CD14-positive monocyte (primary cell): ENCODE results near the gene WLS. TPM values are rescaled to one million over a fixed set of nuclear protein-coding genes. Genes with fewer than 3 reads are reported as not detected.

Experiments
- DNase-seq, 3 donors: peaks; one replicate each; pipeline ENCODE4 v3.0.0-alpha.2; 2011 to 2022
- H2AFZ ChIP-seq: 2 replicates; pipeline ENCODE4 v1.6.0; 2012; ENCODE audit warnings: mild to moderate bottlenecking, low read depth, low read length, inconsistent platforms; ENCODE audit not compliant: insufficient read depth, poor library complexity, severe bottlenecking
- H3K27ac ChIP-seq, 2 donors: 1 replicate in 1 of 2; 2 replicates in 1 of 2; pipeline ENCODE4 v1.5.1; 2012 to 2013; ENCODE audit warnings: low read length in 2 of 2, control low read depth in 1 of 2, inconsistent platforms in 1 of 2, low read depth in 1 of 2, mild to moderate bottlenecking in 1 of 2
- H3K27me3 ChIP-seq, 2 donors: one replicate each; pipeline versions ENCODE4 v1.6.0 to v1.6.1; 2011 to 2013; ENCODE audit warnings: low read length in 2 of 2; ENCODE audit not compliant: control insufficient read depth in 2 of 2, insufficient read depth in 2 of 2
- H3K36me3 ChIP-seq, 2 donors: replicated peaks in 1 of 2; 1 replicate in 1 of 2; 2 replicates in 1 of 2; pipeline versions ENCODE4 v1.5.1 to v1.6.1; 2012 to 2013; ENCODE audit warnings: low read length in 2 of 2, control low read depth in 1 of 2, inconsistent platforms in 1 of 2, mild to moderate bottlenecking in 1 of 2; ENCODE audit not compliant: insufficient read depth in 2 of 2, control insufficient read depth in 1 of 2
- H3K4me1 ChIP-seq, 2 donors: 1 replicate in 1 of 2; 2 replicates in 1 of 2; pipeline versions ENCODE4 v1.5.1 to v1.6.1; 2012 to 2013; ENCODE audit warnings: low read length in 2 of 2, control low read depth in 1 of 2, inconsistent platforms in 1 of 2, mild to moderate bottlenecking in 1 of 2, moderate library complexity in 1 of 2; ENCODE audit not compliant: insufficient read depth in 2 of 2, control insufficient read depth in 1 of 2
- H3K4me2 ChIP-seq: replicated peaks from 2 replicates; pipeline ENCODE3; 2012; ENCODE audit warnings: low read length, moderate library complexity, mild to moderate bottlenecking; ENCODE audit not compliant: poor library complexity, severe bottlenecking; ENCODE audit errors: extremely low read depth
- H3K4me3 ChIP-seq, 3 experiments: fragments of 200-600 bp in 1 of 3; sonication (generic) in 1 of 3; replicated peaks in 1 of 3; 1 replicate in 2 of 3; 2 replicates in 1 of 3; pipeline ENCODE4 v1.5.1; 2011 to 2013; ENCODE audit warnings: low read length in 3 of 3, mild to moderate bottlenecking in 3 of 3, control low read depth in 2 of 3, low read depth in 2 of 3, inconsistent platforms in 1 of 3, moderate library complexity in 1 of 3
- H3K79me2 ChIP-seq: 2 replicates; pipeline ENCODE4 v1.6.0; 2012; ENCODE audit warnings: mild to moderate bottlenecking, control low read depth, inconsistent platforms, low read length, moderate library complexity; ENCODE audit not compliant: insufficient read depth
- H3K9ac ChIP-seq: 2 replicates; pipeline ENCODE4 v1.6.0; 2017; ENCODE audit warnings: low read length, mild to moderate bottlenecking; ENCODE audit not compliant: insufficient read depth, poor library complexity, severe bottlenecking
- H3K9me3 ChIP-seq, 2 donors: replicated peaks in 1 of 2; 1 replicate in 1 of 2; 2 replicates in 1 of 2; pipeline versions ENCODE4 v1.5.1 to v1.6.1; 2012 to 2013; ENCODE audit warnings: low read length in 2 of 2, control low read depth in 1 of 2; ENCODE audit not compliant: control insufficient read depth in 1 of 2, insufficient read depth in 1 of 2
- H4K20me1 ChIP-seq: 2 replicates; pipeline ENCODE4 v1.6.0; 2012; ENCODE audit warnings: mild to moderate bottlenecking, low read length, control low read depth, moderate library complexity; ENCODE audit not compliant: insufficient read depth
- H3K27ac Mint-ChIP-seq, 7 donors: one replicate each; pipeline ENCODE4 v1.8.0; 2020; ENCODE audit warnings: mild to moderate bottlenecking in 7 of 7, mixed read lengths in 7 of 7, moderate library complexity in 6 of 7, inconsistent platforms in 2 of 7
- H3K27me3 Mint-ChIP-seq, 3 donors: one replicate each; pipeline ENCODE4 v1.8.0; 2021 to 2022; ENCODE audit warnings: low read depth in 3 of 3, mild to moderate bottlenecking in 3 of 3, mixed read lengths in 3 of 3, moderate library complexity in 3 of 3, inconsistent platforms in 1 of 3
- H3K36me3 Mint-ChIP-seq, 2 donors: one replicate each; pipeline ENCODE4 v1.8.0; 2020; ENCODE audit warnings: mixed read lengths in 2 of 2, inconsistent platforms in 1 of 2, mild to moderate bottlenecking in 1 of 2
- H3K4me1 Mint-ChIP-seq: one replicate; pipeline ENCODE4 v1.8.0; 2020; ENCODE audit warnings: mild to moderate bottlenecking, mixed read lengths
- H3K4me3 Mint-ChIP-seq, 2 donors: one replicate each; pipeline ENCODE4 v1.8.0; 2020; ENCODE audit warnings: mild to moderate bottlenecking in 2 of 2, mixed read lengths in 2 of 2, moderate library complexity in 1 of 2
- H3K9me3 Mint-ChIP-seq, 7 donors: one replicate each; pipeline ENCODE4 v1.8.0; 2020 to 2022; ENCODE audit warnings: mixed read lengths in 7 of 7, mild to moderate bottlenecking in 6 of 7, moderate library complexity in 6 of 7, inconsistent platforms in 2 of 7
- CTCF ChIP-seq: fragments of 200-600 bp; IDR thresholded peaks from one replicate; pipeline ENCODE4 v1.8.0; 2022; ENCODE audit warnings: antibody characterized with exemption, mild to moderate bottlenecking
- WGBS: methylation state at CpG from one replicate; pipeline ENCODE4 v1.1.5; 2013; ENCODE audit warnings: missing lambda C conversion rate; ENCODE audit not compliant: insufficient coverage; 5-methylcytosine and 5-hydroxymethylcytosine counted together
- intact Hi-C, 2 donors: fragments of 100-400 bp; cut with micrococcal nuclease; formaldehyde crosslinking; loops; one replicate each; pipeline versions ENCODE4 v1.15.0 to v1.15.1; 2023
- polyA plus RNA-seq, 3 donors: library from polyadenylated mRNA; depleted of rRNA in 1 of 3; unstranded in 2 of 3; stranded (reverse) in 1 of 3; fragments of 300-500 nt in 2 of 3; fragments of >200 nt in 1 of 3; fragmentation: Illumina TruSeq in 2 of 3; gene quantifications; 1 replicate in 2 of 3; 2 replicates in 1 of 3; pipeline ENCODE4 v1.2.3, GENCODE V29; 2012 to 2021

The WLS gene
- polyA plus RNA-seq, 3 donors: 29.8 to 46.3 (median 34.6) TPM

DNA sequence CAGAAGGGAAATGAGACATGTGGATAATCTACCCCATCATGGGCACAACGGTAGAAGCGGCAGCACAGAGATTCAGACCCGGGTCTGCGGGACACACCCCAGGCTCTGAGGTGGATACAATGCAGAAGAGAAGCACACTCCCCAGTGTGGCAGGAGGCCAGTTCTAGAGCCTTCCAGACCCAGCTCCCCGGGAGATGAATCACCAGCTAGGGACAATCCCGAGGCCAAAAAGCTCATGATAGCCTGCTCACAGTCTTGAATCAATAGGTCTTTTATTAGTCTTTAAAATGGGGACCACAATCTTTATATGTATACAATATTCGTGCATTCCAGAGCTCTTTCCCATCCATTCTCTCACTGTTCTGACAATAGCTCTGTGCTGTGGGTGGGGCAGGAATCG lies 124.6 kb downstream of the WLS start:
- intact Hi-C loops: no loop called here
- peaks cover 2 to 4% of the 10 kb centered on the region in 2 donors for H3K36me3 Mint-ChIP-seq
- peaks cover 0 to 2% (median 0%) of the 10 kb centered on the region in 7 donors for H3K9me3 Mint-ChIP-seq
- no peak overlapping the region for H3K4me3 Mint-ChIP-seq
- 90% methylated on average over 6 of the region's 8 CpGs for WGBS
- Histone ChIP-seq H3K27ac (no peak overlapping the region), H3K4me1 (no peaks in the 10 kb centered on the region), H3K27me3 (peaks cover 0 to 4% of the 10 kb centered on the region in 2 donors), H3K79me2 (no peaks in the 10 kb centered on the region), H3K9ac (no peak overlapping the region), H3K36me3 (no peaks in the 10 kb centered on the region), H3K9me3 (no peaks in the 10 kb centered on the region), H4K20me1 (no peaks in the 10 kb centered on the region), H3K4me2 (no peak overlapping the region), H2AFZ (no peak overlapping the region), H3K4me3 (no peak overlapping the region)
- no peak for DNase-seq
- peaks cover 5 to 18% (median 6%) of the 10 kb centered on the region in 3 donors for H3K27me3 Mint-ChIP-seq
- H3K4me1 Mint-ChIP-seq: no peaks in the 10 kb centered on the region
- no peak overlapping the region for H3K27ac Mint-ChIP-seq
- TF ChIP-seq CTCF: no peak

DNA sequence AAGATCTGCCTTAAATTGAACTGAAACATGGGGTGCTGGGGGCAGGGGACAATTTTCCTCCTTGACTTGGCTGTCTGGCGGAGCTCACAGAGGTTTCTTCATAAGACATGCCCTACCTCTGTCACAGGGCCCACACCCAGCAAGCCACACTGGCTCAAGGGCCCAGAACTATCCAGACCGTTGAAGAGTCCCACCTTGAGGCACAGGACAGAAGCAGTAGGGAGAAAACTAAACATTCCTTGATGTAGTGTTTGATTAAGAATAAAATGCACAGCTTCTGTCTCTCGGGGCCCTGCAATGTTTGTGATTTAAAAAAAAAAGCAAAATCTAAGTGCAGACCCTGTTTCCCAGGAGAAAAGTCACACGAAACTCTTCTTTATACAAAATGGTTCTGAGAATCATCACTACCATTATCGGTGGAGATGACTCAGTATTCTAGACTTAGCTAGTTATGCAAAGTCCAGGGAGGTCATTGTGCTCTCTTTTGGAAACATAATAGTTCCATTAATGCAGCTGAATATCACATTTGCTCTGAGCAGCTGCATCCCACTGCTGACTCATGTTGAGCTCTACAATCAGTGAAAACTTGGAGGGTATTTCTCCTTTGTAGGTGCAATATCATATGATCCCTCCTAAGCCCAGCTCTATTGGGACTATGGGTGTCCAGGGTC lies 128.3 kb downstream of the WLS start:
- no peaks in the 10 kb centered on the region for H3K36me3 ChIP-seq
- no peak for DNase-seq
- no peaks in the 10 kb centered on the region for H3K4me1 ChIP-seq
- H3K27me3 ChIP-seq: no peaks in the 10 kb centered on the region
- H3K9me3 Mint-ChIP-seq: no peaks in the 10 kb centered on the region
- WGBS: no CpG with 5 or more reads among the region's 5 CpGs
- H2AFZ ChIP-seq: no peak overlapping the region
- H3K27me3 Mint-ChIP-seq: peaks cover 3 to 6% (median 5%) of the 10 kb centered on the region in 3 donors
- H3K4me1 Mint-ChIP-seq: no peaks in the 10 kb centered on the region
- H3K4me3 ChIP-seq: no peak overlapping the region
- H3K36me3 Mint-ChIP-seq: no peaks in the 10 kb centered on the region
- no peak for TF ChIP-seq CTCF
- no peak overlapping the region for H3K9ac ChIP-seq
- no peaks in the 10 kb centered on the region for H3K9me3 ChIP-seq
- H3K27ac ChIP-seq: no peak overlapping the region
- H4K20me1 ChIP-seq: no peaks in the 10 kb centered on the region
- H3K27ac Mint-ChIP-seq: no peak overlapping the region
- intact Hi-C loops: no loop called here
- no peaks in the 10 kb centered on the region for H3K79me2 ChIP-seq
- H3K4me2 ChIP-seq: no peak overlapping the region
- H3K4me3 Mint-ChIP-seq: no peak overlapping the region
